Mesenteric fat pad (tissue), 1 donor: ENCODE data around the gene ATP5PD. TPM values are rescaled to one million over a fixed set of nuclear protein-coding genes. Genes with fewer than 3 reads are reported as not detected.

Source experiments
- DNase-seq: peaks from one replicate; pipeline ENCODE4 v3.0.0-alpha.2; 2020; ENCODE audit warnings: low spot score
- long read RNA-seq: library from polyadenylated mRNA; unstranded; transcript quantifications from one replicate; pipeline ENCODE4 v2.0.0, GENCODE V29; 2020
- total RNA-seq: library from RNA; stranded (reverse); fragmentation: NEBNext Ultra II Directional; extraction: Animal tissue kit (Norgen Biotek cat#: 25700); gene quantifications from one replicate; pipeline ENCODE4 v1.2.1, GENCODE V29; 2021
- donor health status: DM: yes; HTN: yes; CAD: no.

ATP5PD gene
- 310 TPM for total RNA-seq
- long read RNA-seq, transcript ATP5PD-201 (6 exons, 603 nt) = major isoform, 21 of 26 reads
- long read RNA-seq, partial matches to known transcripts = 1 of 26 reads
- long read RNA-seq, other reads (novel, unspliced or antisense) = 3 of 26 reads

GRCh38 chr17:75046407-75047289 lies at the start of gene ATP5PD, which contains the start of gene KCTD2:
TSS of gene ATP5PD (minus strand) at chr17:75046969. CDS start at chr17:75042650, 4,319 bp downstream.
TSS of gene KCTD2 (plus strand) at chr17:75047225. CDS start at chr17:75047251, 26 bp downstream.
- DNase-seq = peak; percentile 99

DNA sequence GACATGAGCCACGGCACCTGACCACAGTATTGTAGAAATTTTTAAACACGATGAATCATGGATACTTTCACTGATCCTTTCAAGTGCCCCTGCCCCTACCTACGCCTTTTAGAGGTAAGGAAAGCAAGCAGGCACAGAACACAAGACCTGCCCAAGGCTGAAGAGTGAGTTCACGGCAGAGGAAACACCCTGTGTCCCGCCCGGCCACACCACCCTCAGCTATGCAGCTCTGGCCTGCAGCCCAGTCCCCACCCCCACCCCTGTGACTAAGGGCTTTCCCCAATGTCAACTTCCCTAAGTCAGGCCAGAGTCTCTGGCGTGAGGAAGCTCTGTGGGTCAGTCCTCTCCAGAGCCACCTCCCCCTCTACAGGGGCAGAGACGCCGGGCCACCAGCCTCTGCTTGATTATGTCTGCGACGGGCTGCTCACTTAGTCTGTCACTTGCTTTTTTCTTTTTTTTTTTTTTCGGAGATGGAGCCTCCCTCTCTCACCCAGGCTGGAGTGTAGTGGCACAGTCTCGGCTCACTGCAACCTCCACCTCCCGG lies 49.4 kb upstream of the ATP5PD start:
- no peak for DNase-seq

DNA sequence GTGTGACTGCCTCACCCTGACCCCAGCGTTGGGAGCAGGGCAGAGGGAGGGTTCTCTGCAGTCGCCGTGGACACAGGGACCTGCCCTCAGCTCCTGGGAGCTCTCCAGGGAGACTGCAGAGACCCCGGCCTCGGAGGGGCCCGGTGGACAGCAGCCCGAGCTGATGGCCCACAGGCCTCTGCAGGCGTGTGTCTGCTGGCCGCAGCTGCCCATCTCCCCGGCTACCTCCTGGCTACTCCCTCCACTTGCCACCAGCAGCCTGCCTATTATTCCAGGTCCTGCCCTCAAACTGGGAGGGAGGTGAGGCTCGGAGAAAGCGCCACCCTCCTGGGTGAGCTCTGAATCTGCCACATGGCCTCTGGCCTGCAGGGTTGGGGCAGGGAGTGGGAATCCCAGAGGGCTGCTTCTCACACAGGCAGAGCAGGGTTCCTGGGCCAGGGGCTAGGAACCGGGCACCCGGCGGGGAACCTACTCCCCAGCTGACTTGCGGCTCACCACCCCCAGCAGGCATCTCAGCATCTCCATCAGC lies 48.2 kb upstream of the ATP5PD start:
- DNase-seq = no peak

GRCh38 chr17:75093548-75094158 lies 46.9 kb upstream of the ATP5PD start:
- DNase-seq = no peak

GRCh38 chr17:75091855-75092327 lies 45.1 kb upstream of the ATP5PD start:
- no peak for DNase-seq

DNA sequence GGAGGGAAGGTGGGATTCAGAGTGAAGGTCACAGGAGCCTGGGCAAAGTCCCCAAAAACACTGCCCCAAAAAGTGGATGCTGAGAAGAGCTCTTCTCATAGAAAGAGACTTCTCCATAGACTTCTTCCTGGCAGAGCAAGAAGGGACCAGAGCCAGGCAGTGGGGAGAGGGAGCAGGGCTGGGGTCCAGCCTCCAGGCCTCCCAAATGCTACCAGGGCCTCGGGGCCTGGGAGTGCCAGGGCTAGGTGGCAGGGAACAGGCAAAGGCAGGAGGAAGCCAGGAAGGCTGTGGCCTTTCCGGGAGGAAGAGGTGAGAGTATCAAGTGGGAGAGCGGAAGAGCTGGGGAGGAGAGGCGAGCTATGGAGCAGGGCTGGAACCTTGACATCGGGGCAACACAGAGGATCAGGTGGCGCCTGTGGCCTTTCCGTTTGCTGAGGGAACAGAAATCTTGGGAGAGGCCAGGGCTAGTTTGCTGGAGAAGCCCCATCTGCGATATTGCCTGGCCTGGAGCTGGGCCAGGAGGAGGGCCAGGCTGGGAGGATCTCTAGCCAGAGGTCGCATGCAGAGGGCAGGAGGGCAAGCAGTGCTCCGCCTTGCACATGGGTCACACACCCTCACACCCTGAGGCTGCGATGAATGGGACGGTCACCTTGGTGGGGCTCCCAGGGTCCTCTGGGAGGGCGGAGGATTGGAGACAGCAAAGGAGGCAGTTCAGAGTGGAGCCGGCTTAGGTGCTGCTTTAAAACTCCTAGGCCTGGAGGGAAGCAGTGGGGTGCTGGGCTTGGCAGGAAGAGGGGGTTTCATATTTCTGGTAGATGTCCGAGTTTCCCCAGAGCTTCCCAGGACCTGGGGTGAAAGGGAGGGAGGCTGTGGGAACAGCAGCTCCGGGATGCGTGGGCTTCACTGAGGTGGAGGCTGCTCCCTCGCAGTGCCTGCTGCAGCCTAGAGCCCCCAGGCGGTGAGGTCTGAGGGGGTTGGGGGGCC lies 44.4 kb upstream of the ATP5PD start:
- no peak for DNase-seq

- no peak for DNase-seq
These were observed 42.0 kb upstream of the ATP5PD start for GRCh38 chr17:75088465-75089417.

DNA sequence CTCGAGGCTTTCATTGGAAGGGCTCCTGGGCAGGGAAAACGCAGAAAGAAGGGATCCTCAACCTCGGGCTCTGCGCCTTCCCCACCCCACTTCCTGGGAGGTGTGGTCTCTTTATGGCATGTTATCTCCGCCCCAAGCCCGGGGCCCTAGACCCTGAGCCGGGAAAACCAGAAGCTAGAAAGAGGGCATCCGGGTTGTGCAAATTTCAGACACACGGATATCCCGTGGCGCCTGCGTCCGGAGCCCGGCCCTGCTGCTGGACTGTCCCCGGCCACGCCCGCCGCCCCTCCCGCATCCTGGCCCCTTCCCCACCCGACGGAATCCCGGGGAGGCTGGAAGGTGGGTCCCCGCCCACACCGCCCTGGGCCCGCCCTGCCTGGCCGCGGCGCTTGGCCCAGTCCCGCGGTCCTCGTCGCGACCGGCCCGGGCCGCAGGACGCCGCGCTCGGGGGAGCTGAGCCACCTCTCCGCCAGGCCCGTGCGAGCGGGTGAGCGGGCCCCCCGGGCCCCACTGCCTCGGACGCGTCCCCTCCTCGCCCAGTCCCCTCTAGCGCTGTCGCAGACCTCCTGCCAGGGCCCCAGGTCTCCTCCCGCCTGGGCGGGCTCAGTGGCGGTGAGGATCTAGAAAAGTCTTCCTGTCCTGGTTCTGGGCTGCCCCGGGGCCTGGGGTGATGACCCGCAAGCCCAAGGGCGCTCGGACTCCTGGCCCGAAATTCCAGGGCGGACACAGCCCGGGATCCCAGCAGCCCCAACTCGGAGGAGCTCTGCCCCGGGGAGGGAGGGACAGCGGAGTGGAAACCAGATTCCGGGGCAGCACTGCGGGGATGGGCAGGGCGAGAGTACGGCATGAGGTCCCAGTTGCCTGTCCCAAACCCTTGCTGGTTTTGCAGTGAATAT lies 41.0 kb upstream of the ATP5PD start, which contains the start of gene SLC16A5:
Gene SLC16A5, plus strand, starts transcription at position 397 of the 896 bp plus-strand sequence. CDS start 5,683 bp downstream, outside the sequence.
- peak; percentile 96 for DNase-seq

GRCh38 chr17:75087182-75087557 lies 40.4 kb upstream of the ATP5PD start:
- DNase-seq = no peak

DNA sequence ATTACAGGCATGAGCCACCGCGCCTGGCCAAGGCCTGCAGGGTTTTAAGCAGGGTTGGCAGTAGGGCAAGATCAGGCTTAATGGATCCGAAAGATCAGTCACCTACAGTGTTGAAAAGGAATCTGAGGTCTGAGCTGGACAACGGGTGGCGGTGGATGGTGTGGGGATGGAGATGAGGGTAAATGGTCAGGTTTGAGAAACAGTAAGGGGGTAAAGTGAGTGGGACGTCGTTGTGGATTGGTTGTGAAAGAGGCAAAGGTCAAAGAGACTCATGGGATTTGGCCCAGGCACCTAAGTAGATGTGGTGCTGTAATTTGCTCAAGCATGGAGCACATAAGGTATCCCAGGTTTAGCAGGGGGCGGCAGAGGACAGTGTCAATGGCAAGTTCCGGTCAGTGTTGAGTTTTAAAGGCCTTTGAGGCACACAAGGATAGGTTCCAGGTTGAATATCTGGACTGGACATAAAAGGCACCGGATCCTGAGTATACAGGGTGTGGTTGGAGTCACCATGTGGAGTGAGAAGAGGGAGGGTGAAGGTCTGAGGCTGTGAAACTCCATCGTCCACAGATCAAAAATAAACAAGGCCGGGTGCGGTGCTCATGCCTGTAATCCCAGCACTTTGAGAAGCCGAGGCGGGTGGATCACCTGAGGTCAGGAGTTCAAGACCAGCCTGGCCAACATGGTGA lies 39.9 kb upstream of the ATP5PD start:
- DNase-seq = no peak

DNA sequence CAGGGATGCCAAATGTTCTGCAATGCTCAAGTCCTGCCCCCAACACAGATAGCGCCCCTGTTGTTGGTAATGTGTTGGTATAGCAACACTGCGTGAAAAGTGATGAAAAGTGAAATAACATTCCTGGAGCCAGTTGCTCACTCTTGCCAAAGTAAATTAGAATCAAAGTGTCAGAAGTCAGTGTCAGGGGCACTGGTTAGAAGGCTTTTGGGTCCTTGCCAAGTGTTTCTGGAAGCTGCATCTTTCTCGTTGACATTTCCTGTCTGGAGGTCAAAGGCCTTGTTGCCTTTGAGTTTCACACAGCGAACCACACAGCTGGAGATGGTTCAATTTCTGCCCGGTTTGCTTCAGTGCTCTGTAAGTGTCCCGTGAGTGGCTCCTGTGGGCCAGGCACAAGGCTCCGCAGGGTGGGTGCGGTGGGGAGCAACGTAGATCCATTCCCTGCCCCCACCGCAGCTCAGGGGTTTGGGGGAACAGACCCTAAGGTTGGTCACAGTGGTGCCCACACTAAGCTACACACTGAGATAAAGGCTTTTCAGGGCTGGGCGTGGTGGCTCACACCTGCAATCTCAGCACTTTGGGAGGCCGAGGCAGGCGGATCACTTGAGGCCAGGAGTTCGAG lies 37.4 kb upstream of the ATP5PD start:
- DNase-seq = no peak

DNA sequence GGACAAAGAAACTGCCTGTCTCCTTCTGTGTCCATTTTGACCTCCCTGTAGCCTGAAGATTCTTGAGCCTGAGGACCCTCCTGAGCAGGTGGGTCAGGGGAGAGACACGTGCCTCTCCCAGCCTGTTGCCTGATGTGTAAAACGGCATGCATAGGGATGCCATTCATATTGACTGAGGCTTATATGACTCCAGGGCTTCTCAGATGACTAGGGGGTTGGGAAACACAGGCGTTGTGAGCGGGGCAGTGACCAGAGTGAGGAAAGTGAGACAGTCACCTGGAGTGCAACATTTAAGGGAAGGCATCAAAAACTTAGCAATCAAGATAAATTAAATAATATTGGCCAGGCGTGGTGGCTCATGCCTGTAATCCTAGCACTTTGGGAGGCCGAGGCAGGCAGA lies 35.9 kb upstream of the ATP5PD start:
- no peak for DNase-seq

- no peak for DNase-seq
These were observed 35.1 kb upstream of the ATP5PD start for GRCh38 chr17:75081611-75082540.

DNA sequence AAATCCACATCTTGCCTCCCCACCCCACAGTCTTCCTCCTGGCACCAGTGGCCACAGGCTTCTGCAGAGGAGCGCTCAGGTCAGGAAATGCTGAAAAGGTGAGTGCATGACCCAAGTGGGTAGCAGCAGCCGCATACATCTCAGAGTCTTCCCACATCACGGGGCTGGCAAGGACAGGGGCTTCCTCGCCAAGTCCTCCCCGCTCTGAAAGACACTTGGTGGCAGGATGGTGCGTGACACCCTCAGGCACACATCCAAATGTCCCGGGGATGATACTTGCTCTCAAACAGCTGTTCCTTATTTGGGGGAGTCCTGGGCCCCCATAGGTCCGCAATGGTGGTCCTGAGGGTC lies 32.2 kb upstream of the ATP5PD start:
- no peak for DNase-seq

- DNase-seq = no peak
These were observed 31.7 kb upstream of the ATP5PD start for GRCh38 chr17:75078284-75079022.
